ENCODE measurements around the gene DENND2D. TPM values are rescaled to one million over a fixed set of nuclear protein-coding genes. Genes with fewer than 3 reads are reported as not detected.

The DENND2D gene
- total RNA-seq, 3 donors from 2014 or later, result 42.2 to 65.4 (median 63.3) TPM

- Histone ChIP-seq H3K4me3 (no peak overlapping the region), H3K9me3 (no peaks in the 10 kb centered on the region), H3K4me1 (ENCODE audit: low read depth) (peaks cover 32% of the 10 kb centered on the region), H3K36me3 (ENCODE audit: low read depth) (peaks cover 4% of the 10 kb centered on the region)
- TF ChIP-seq CTCF (IDR thresholded peaks at IDR 0.05), result no peak
- intact Hi-C loops (cut with DNase I, micrococcal nuclease), result no loop called here
- no peak for ATAC-seq
- DNase-seq, result no peak
These were observed 336 bp upstream of the DENND2D start for GRCh38 chr1:111200802-111201161.

- H3K36me3 ChIP-seq (ENCODE audit: low read depth), result peaks cover 4% of the 10 kb centered on the region
- intact Hi-C loops (cut with DNase I, micrococcal nuclease), result no loop called here
- peak overlapping the region; percentile 7 for H3K4me3 ChIP-seq
- no peak for DNase-seq
- H3K4me1 ChIP-seq (ENCODE audit: low read depth), result peaks cover 27% of the 10 kb centered on the region
- no peak for ATAC-seq
- no peaks in the 10 kb centered on the region for H3K9me3 ChIP-seq
- no peak for TF ChIP-seq CTCF (IDR thresholded peaks at IDR 0.05)
These were observed 1.1 kb downstream of the DENND2D start for GRCh38 chr1:111199329-111199728.

DNA sequence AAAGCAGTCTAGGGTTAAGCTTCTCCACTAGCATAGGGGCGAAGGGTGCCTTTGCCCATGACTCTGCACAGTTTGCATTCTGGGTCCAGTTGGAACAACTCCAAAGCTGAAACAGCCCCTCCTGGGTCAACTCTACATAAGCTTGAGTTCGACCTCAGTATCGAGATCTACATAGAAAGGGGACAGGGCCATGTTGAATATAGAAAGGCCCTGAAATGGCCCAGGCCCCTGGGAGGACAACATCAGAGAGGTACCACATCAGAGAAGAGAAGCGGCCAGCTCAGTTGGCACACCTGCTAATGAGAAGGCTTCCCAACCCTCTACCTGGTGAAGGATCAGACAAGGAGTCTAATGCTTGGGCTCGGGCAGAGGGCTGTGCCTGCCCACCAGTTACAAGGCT, 1.6 kb downstream of the DENND2D start:
- TF ChIP-seq CTCF (IDR thresholded peaks at IDR 0.05), result no peak
- peak overlapping the region; percentile 7 for H3K4me3 ChIP-seq
- intact Hi-C loops (cut with DNase I, micrococcal nuclease), result no loop called here
- DNase-seq (no peak), ATAC-seq (no peak)
- H3K9me3 ChIP-seq, result no peaks in the 10 kb centered on the region
- H3K4me1 ChIP-seq (ENCODE audit: low read depth), result peaks cover 31% of the 10 kb centered on the region
- H3K36me3 ChIP-seq (ENCODE audit: low read depth), result peaks cover 4% of the 10 kb centered on the region

GRCh38 chr1:111197598-111198284, 2.7 kb downstream of the DENND2D start:
- H3K4me3 ChIP-seq, result no peak overlapping the region
- peaks cover 42% of the 10 kb centered on the region for H3K4me1 ChIP-seq (ENCODE audit: low read depth)
- no peaks in the 10 kb centered on the region for H3K9me3 ChIP-seq
- TF ChIP-seq CTCF (IDR thresholded peaks at IDR 0.05), result no peak
- H3K36me3 ChIP-seq (ENCODE audit: low read depth), result peaks cover 4% of the 10 kb centered on the region
- DNase-seq (peak in 1 of 3 donors; percentile 53), ATAC-seq (peak; percentile 29)
- intact Hi-C loops (cut with DNase I, micrococcal nuclease), result no loop called here

DNA sequence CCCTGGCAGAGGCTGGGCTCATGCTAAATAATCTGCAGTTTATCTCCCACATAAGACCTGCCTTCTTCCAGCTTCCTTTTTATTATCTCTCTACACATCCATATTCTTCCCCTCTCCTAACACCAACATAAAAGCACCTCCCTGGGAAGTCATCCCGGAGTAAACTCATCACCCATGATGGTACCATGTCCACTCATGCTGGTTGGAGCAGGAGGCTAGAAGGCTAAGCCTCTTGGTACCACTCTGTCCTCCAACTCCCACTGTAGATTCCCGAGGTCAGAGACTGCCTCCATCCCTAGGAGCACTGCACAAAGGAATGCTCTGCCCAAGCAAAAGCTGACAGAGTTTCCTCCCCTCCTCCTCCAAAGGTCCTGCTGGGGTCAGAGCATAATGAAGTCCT, 4.2 kb downstream of the DENND2D start:
- DNase-seq, result no peak
- no peak for TF ChIP-seq CTCF (IDR thresholded peaks at IDR 0.05)
- intact Hi-C loops (cut with DNase I, micrococcal nuclease), result no loop called here
- no peak overlapping the region for H3K4me3 ChIP-seq
- peaks cover 4% of the 10 kb centered on the region for H3K36me3 ChIP-seq (ENCODE audit: low read depth)
- no peak for ATAC-seq
- H3K9me3 ChIP-seq, result no peaks in the 10 kb centered on the region
- H3K4me1 ChIP-seq (ENCODE audit: low read depth), result peaks cover 43% of the 10 kb centered on the region
